ENCODE results near the gene PF4V1.
"Not testable (repeated sequence)": the region's sequence is repeated elsewhere in the genome, so short reads cannot be mapped to it uniquely, and the experiment has no call there.

PF4V1 gene

GRCh38 chr4:73897380-73898136 is 44.5 kb downstream of the PF4V1 start:
- no peak overlapping the region for H3K27ac ChIP-seq
- DNase-seq (ENCODE audit: low read depth, low spot score), result no peak

- H3K27ac ChIP-seq, result not testable (repeated sequence)
Measured at GRCh38 chr4:73899338-73899737, 46.2 kb downstream of the PF4V1 start.

GRCh38 chr4:73901031-73901430 is 47.9 kb downstream of the PF4V1 start:
- no peak for DNase-seq (ENCODE audit: low read depth, low spot score)
- no peak overlapping the region for H3K27ac ChIP-seq

More at GRCh38 chr4:73899338-73899737, 46.2 kb downstream of the PF4V1 start:
- DNase-seq (ENCODE audit: low read depth, low spot score), result not testable (repeated sequence)

GRCh38 chr4:73902038-73902637 is 49.0 kb downstream of the PF4V1 start:
- peak overlapping the region; percentile 59 for H3K27ac ChIP-seq
- DNase-seq (ENCODE audit: low read depth, low spot score), result no peak

DNA sequence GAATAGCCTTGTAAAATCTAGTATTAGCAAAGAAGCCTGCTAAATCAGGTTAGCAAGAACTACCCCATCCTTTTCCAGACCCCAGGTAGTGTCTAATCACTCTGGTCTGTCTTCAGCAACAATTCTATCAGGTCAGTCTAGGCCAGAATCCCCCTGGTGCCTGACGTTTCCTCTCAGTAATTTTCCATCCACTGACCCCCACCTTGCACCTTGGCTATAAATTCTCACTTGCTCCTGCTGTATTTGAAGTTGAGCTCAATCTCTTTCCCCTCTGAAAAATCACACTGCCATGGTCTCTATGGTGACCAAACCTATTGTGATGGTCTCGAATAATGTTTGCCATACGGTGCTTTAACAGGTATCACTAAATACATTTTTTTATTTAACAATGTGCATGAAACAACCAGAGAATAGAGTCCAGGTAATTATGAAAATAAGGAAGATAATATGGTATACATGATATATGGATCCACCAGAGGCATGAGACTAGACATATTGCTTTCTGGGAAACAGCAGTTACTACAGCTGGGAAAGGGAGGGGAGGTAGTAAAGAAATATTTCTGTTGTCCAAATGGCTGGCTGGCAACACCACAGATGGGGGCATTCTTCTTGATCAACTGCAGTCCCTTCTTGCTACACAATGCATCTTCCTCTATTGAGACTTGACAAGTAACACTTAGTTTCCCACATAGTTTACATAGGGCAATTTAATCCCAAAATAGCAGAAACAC is 49.9 kb downstream of the PF4V1 start:
- DNase-seq (ENCODE audit: low read depth, low spot score), result no peak
- H3K27ac ChIP-seq, result peak overlapping the region; percentile 59

Measured in epithelial cell of prostate (primary cell).